SJSA1 (cell line): ENCODE data around the gene BAZ1B. TPM values are rescaled to one million over a fixed set of nuclear protein-coding genes. Genes with fewer than 3 reads are reported as not detected.
"Not testable (repeated sequence)": the region's sequence is repeated elsewhere in the genome, so short reads cannot be mapped to it uniquely, and the experiment has no call there.

Experiments
- DNase-seq, 2 experiments: peaks; one replicate each; pipeline ENCODE4 v3.0.0-alpha.2; 2015 to 2020; ENCODE audit warnings: low spot score in 2 of 2, low read depth in 1 of 2
- H3K27ac ChIP-seq: fragments of 250-450 bp; sonication (Bioruptor Pico); 2 replicates; pipeline ENCODE4 v1.5.1; 2020; ENCODE audit warnings: mild to moderate bottlenecking, moderate library complexity
- H3K27me3 ChIP-seq: fragments of 250-450 bp; sonication (Bioruptor Pico); replicated peaks from 2 replicates; pipeline ENCODE4 v1.5.1; 2020; ENCODE audit warnings: mild to moderate bottlenecking, moderate library complexity
- H3K36me3 ChIP-seq: fragments of 250-450 bp; sonication (Bioruptor Pico); 2 replicates; pipeline ENCODE4 v1.5.1; 2020; ENCODE audit warnings: mild to moderate bottlenecking
- H3K4me1 ChIP-seq: fragments of 250-450 bp; sonication (Bioruptor Pico); replicated peaks from 2 replicates; pipeline ENCODE4 v1.6.1; 2021; ENCODE audit warnings: mild to moderate bottlenecking
- H3K4me3 ChIP-seq: fragments of 250-450 bp; sonication (Bioruptor Pico); 2 replicates; pipeline ENCODE4 v1.5.1; 2020; ENCODE audit warnings: mild to moderate bottlenecking
- H3K9me3 ChIP-seq: fragments of 250-450 bp; sonication (Bioruptor Pico); replicated peaks from 2 replicates; pipeline ENCODE4 v1.5.1; 2020; ENCODE audit warnings: mild to moderate bottlenecking
- total RNA-seq: library from RNA; depleted of rRNA; stranded (reverse); fragments of >200 nt; shearing (Covaris generic); gene quantifications from 2 replicates; pipeline ENCODE4 v1.2.3, GENCODE V29; 2014

The BAZ1B gene
- total RNA-seq, 1 experiment from 2014 or later, result 86.5 TPM

- H3K9me3 ChIP-seq, result no peaks in the 10 kb centered on the region
- H3K4me3 ChIP-seq, result peak overlapping the region; percentile 97
- no peak overlapping the region; the same call in 1 of the 2 replicates for H3K27ac ChIP-seq
- H3K4me1 ChIP-seq, result peaks cover 27% of the 10 kb centered on the region
- no peaks in the 10 kb centered on the region for H3K27me3 ChIP-seq
- H3K36me3 ChIP-seq, result peaks cover 41% of the 10 kb centered on the region
- DNase-seq, result no peak
Observed at GRCh38 chr7:73556208-73557107, 34.4 kb upstream of the BAZ1B start.

- Histone ChIP-seq H3K9me3 (no peaks in the 10 kb centered on the region), H3K36me3 (peaks cover 51% of the 10 kb centered on the region), H3K27me3 (no peaks in the 10 kb centered on the region), H3K27ac (no peak overlapping the region), H3K4me3 (no peak overlapping the region; the same call in 1 of the 2 replicates), H3K4me1 (peaks cover 27% of the 10 kb centered on the region)
- DNase-seq, result no peak
Observed at GRCh38 chr7:73555411-73555982, 33.4 kb upstream of the BAZ1B start.

- not testable (repeated sequence) for H3K9me3 ChIP-seq, H3K4me3 ChIP-seq, H3K27me3 ChIP-seq, H3K27ac ChIP-seq, DNase-seq, H3K4me1 ChIP-seq
- peaks cover 87% of the 10 kb centered on the region for H3K36me3 ChIP-seq
Observed at GRCh38 chr7:73550093-73550492, 28.0 kb upstream of the BAZ1B start.

- H3K4me1 ChIP-seq, result no peaks in the 10 kb centered on the region
- no peak for DNase-seq
- no peak overlapping the region for H3K4me3 ChIP-seq
- H3K27me3 ChIP-seq, result no peaks in the 10 kb centered on the region
- H3K9me3 ChIP-seq, result no peaks in the 10 kb centered on the region
- peaks cover 78% of the 10 kb centered on the region for H3K36me3 ChIP-seq
- no peak overlapping the region for H3K27ac ChIP-seq
Observed at GRCh38 chr7:73549176-73549575, 27.1 kb upstream of the BAZ1B start.

- Histone ChIP-seq H3K4me1 (no peaks in the 10 kb centered on the region), H3K4me3 (no peak overlapping the region), H3K9me3 (no peaks in the 10 kb centered on the region), H3K27ac (no peak overlapping the region), H3K36me3 (peaks cover 84% of the 10 kb centered on the region), H3K27me3 (no peaks in the 10 kb centered on the region)
- DNase-seq, result no peak
Observed at GRCh38 chr7:73547841-73548240, 25.7 kb upstream of the BAZ1B start.

- Histone ChIP-seq H3K27ac (no peak overlapping the region), H3K36me3 (peaks cover 76% of the 10 kb centered on the region), H3K4me1 (no peaks in the 10 kb centered on the region), H3K4me3 (no peak overlapping the region), H3K9me3 (no peaks in the 10 kb centered on the region), H3K27me3 (no peaks in the 10 kb centered on the region)
- DNase-seq, result no peak
Observed at GRCh38 chr7:73544678-73545077, 22.6 kb upstream of the BAZ1B start.

- no peak for DNase-seq
- Histone ChIP-seq H3K27me3 (no peaks in the 10 kb centered on the region), H3K27ac (no peak overlapping the region), H3K9me3 (no peaks in the 10 kb centered on the region), H3K4me1 (no peaks in the 10 kb centered on the region), H3K36me3 (peaks cover 76% of the 10 kb centered on the region), H3K4me3 (no peak overlapping the region)
Observed at GRCh38 chr7:73541722-73542121, 19.6 kb upstream of the BAZ1B start.

- Histone ChIP-seq H3K36me3 (peaks cover 80% of the 10 kb centered on the region), H3K27me3 (no peaks in the 10 kb centered on the region), H3K9me3 (no peaks in the 10 kb centered on the region), H3K4me1 (no peaks in the 10 kb centered on the region), H3K4me3 (no peak overlapping the region), H3K27ac (no peak overlapping the region)
- no peak for DNase-seq
Observed at GRCh38 chr7:73539709-73540108, 17.6 kb upstream of the BAZ1B start.

- peaks cover 76% of the 10 kb centered on the region for H3K36me3 ChIP-seq
- not testable (repeated sequence) for H3K4me3 ChIP-seq, H3K4me1 ChIP-seq, H3K27ac ChIP-seq, H3K27me3 ChIP-seq, DNase-seq, H3K9me3 ChIP-seq
Observed at GRCh38 chr7:73538510-73538909, 16.4 kb upstream of the BAZ1B start.

GRCh38 chr7:73537051-73537450 lies 15.0 kb upstream of the BAZ1B start:
- no peak overlapping the region for H3K4me3 ChIP-seq
- H3K4me1 ChIP-seq, result no peaks in the 10 kb centered on the region
- no peak for DNase-seq
- no peaks in the 10 kb centered on the region for H3K27me3 ChIP-seq
- no peaks in the 10 kb centered on the region for H3K9me3 ChIP-seq
- no peak overlapping the region for H3K27ac ChIP-seq
- H3K36me3 ChIP-seq, result peaks cover 61% of the 10 kb centered on the region

GRCh38 chr7:73536479-73536878 lies 14.4 kb upstream of the BAZ1B start:
- no peak for DNase-seq
- Histone ChIP-seq H3K36me3 (peaks cover 55% of the 10 kb centered on the region), H3K4me1 (no peaks in the 10 kb centered on the region), H3K9me3 (no peaks in the 10 kb centered on the region), H3K4me3 (no peak overlapping the region), H3K27me3 (no peaks in the 10 kb centered on the region), H3K27ac (no peak overlapping the region)

- H3K36me3 ChIP-seq, result peaks cover 54% of the 10 kb centered on the region
- H3K9me3 ChIP-seq, H3K4me1 ChIP-seq, DNase-seq, H3K4me3 ChIP-seq, H3K27ac ChIP-seq, H3K27me3 ChIP-seq: not testable (repeated sequence)
Observed at GRCh38 chr7:73535918-73536317, 13.8 kb upstream of the BAZ1B start.

GRCh38 chr7:73533742-73534141 lies 11.6 kb upstream of the BAZ1B start:
- Histone ChIP-seq H3K4me1 (no peaks in the 10 kb centered on the region), H3K27me3 (no peaks in the 10 kb centered on the region), H3K4me3 (no peak overlapping the region), H3K9me3 (no peaks in the 10 kb centered on the region), H3K36me3 (peaks cover 37% of the 10 kb centered on the region), H3K27ac (no peak overlapping the region)
- no peak for DNase-seq

- H3K27me3 ChIP-seq, result no peaks in the 10 kb centered on the region
- H3K4me3 ChIP-seq, result no peak overlapping the region
- no peaks in the 10 kb centered on the region for H3K9me3 ChIP-seq
Observed at GRCh38 chr7:73532224-73532623, 10.1 kb upstream of the BAZ1B start.

More at GRCh38 chr7:73532224-73532623, 10.1 kb upstream of the BAZ1B start:
- no peak overlapping the region for H3K27ac ChIP-seq
- no peaks in the 10 kb centered on the region for H3K4me1 ChIP-seq
- no peak for DNase-seq
- peaks cover 23% of the 10 kb centered on the region for H3K36me3 ChIP-seq
